Measurements from ENCODE around the gene HDAC8.

HDAC8 gene

GRCh38 chrX:72308566-72309296 lies 263.9 kb downstream of the HDAC8 start:
- no peak for TF ChIP-seq CTCF (IDR thresholded peaks at IDR 0.05; ENCODE audit: extremely low read depth, insufficient read depth, missing control alignments)
- peak; percentile 64 for DNase-seq (ENCODE audit: low spot score)
- in situ Hi-C loops (cut with MboI; ENCODE audit: low pct_unique_long_range_greater_than_20kb, low sequenced_read_pairs, unreplicated experiment): no loop called here

GRCh38 chrX:72308209-72308565 lies 264.5 kb downstream of the HDAC8 start:
- TF ChIP-seq CTCF (IDR thresholded peaks at IDR 0.05; ENCODE audit: extremely low read depth, insufficient read depth, missing control alignments): no peak
- in situ Hi-C loops (cut with MboI; ENCODE audit: low pct_unique_long_range_greater_than_20kb, low sequenced_read_pairs, unreplicated experiment): no loop called here
- DNase-seq (ENCODE audit: low spot score): no peak

GRCh38 chrX:72307646-72308051 lies 265.0 kb downstream of the HDAC8 start:
- DNase-seq (ENCODE audit: low spot score): no peak
- no peak for TF ChIP-seq CTCF (IDR thresholded peaks at IDR 0.05; ENCODE audit: extremely low read depth, insufficient read depth, missing control alignments)
- in situ Hi-C loops (cut with MboI; ENCODE audit: low pct_unique_long_range_greater_than_20kb, low sequenced_read_pairs, unreplicated experiment): no loop called here

DNA sequence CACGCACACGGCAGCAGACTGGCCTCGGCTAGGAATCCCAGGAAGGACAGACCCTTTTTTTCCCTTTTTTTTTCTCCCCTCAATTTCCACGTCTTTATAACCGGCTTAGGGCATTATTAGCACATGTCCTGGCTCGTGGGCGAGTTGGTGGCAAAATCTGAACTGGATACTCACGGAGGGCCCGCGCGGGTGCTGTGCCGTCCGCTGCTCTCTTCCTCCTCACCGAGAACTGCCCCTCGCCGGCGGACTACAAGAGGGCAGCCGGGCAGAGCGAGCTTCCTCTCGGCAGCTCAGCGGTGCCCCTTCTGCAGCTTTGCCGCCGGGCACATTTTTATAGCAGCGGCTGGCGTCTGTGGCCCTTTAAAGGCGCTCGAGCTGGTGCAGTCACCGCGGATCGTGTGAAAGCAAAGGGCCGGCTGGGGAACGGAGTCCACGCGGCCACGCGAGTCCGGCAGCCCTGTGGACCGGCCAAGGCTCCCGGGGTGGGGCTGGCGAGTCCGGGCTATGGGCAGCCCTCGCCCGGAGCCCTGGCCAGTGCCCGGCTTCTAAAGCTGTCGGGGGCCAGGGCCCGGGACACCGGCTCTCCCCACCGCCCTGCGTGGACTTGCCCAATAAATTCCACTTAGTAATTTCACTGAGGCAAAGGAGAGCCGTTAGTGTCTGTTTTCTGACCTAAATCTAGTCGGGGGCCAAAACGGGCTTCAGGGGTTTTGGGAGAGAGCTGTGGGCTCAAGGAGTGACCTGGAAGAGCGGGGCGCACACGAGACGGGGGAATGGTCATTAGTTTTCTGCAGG lies 265.6 kb downstream of the HDAC8 start:
- DNase-seq (ENCODE audit: low spot score): peak; percentile 67
- no peak for TF ChIP-seq CTCF (IDR thresholded peaks at IDR 0.05; ENCODE audit: extremely low read depth, insufficient read depth, missing control alignments)
- in situ Hi-C loops (cut with MboI; ENCODE audit: low pct_unique_long_range_greater_than_20kb, low sequenced_read_pairs, unreplicated experiment): no loop called here

GRCh38 chrX:72306085-72306801 lies 266.4 kb downstream of the HDAC8 start:
- DNase-seq (ENCODE audit: low spot score): no peak
- no peak for TF ChIP-seq CTCF (IDR thresholded peaks at IDR 0.05; ENCODE audit: extremely low read depth, insufficient read depth, missing control alignments)
- in situ Hi-C loops (cut with MboI; ENCODE audit: low pct_unique_long_range_greater_than_20kb, low sequenced_read_pairs, unreplicated experiment): no loop called here

DNA sequence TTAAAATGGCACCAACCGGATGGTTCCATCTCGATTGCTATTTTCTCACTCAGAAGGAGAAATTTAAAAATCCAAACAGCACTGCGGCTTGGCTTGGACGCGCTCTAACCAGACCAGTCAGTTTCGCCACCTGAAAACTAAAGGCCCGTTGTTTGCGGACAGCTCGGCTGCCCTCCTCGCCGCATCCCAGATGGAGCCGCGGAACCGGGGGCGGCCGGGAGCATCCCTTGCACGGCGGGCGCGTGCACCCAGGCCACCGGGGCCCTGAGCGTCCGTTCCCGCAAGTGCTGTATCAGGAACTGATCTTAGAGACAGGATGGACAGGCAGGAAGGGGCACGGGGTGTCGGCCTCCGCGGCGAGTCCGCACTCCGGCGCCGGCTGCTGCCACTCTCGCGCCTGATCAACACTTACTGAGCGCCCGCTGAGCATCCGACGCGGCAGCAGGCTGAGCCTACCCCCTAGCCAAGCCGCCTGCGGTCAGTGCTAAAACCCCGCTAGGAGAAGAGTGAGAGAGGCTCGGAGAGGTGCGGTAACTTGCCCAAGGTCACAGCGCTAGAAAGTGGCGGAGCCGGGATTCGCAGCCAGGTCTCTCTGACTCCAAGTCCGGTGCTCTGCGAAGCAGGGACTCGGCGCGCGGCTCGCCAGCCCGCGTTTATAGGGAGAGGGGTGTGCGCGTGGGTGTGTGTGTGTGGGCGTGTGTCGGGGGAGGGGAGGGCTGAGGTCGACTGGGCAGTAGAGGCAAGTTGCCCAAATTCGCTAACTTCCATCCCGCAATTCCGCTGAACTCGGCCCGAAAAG lies 267.2 kb downstream of the HDAC8 start, which contains the start of gene CITED1:
Gene CITED1 (minus strand): TSS at position 629 of the 799 bp plus-strand sequence. CDS start 3,045 bp downstream, outside the sequence.
- no peak for TF ChIP-seq CTCF (IDR thresholded peaks at IDR 0.05; ENCODE audit: extremely low read depth, insufficient read depth, missing control alignments)
- no peak for DNase-seq (ENCODE audit: low spot score)
- in situ Hi-C loops (cut with MboI; ENCODE audit: low pct_unique_long_range_greater_than_20kb, low sequenced_read_pairs, unreplicated experiment): no loop called here

Data from GM13977 (cell line).